HCT116 (cell line): ENCODE data around the gene XKR3. TPM values are rescaled to one million over a fixed set of nuclear protein-coding genes. Genes with fewer than 3 reads are reported as not detected.

Experiments
- ATAC-seq: fragments of 200-7000 bp; cut with Tn5 transposase; 2 replicates; pipeline ENCODE4 v1.9.1; 2020; ENCODE audit warnings: mild to moderate bottlenecking, moderate library complexity
- BruUV-seq: library from RNA; stranded (reverse); fragments of 400-500 nt; replicated peaks from 2 replicates; lab custom pipeline; 2021; lab: Mats Ljungman, UMichigan
- CTCF ChIA-PET: fragments of 300-600 bp; sonication (Branson Sonifier 250); formaldehyde crosslinking; loops from one replicate; lab custom pipeline; 2021; ENCODE audit warnings: antibody characterized with exemption; lab: Charles Lee
- POLR2A ChIA-PET: fragments of 300-600, 350-600 bp; sonication (Branson Sonifier 250); formaldehyde crosslinking; loops from one replicate; lab custom pipeline; 2021; ENCODE audit warnings: antibody characterized with exemption; lab: Charles Lee
- RAD21 ChIA-PET, 2 experiments: fragments of 300-600 bp; sonication (Branson Sonifier 250); formaldehyde crosslinking; loops; one replicate each; lab custom pipeline; 2023; ENCODE audit warnings: low total read pairs in 2 of 2; ENCODE audit not compliant: uncharacterized antibody in 2 of 2, unreplicated experiment in 2 of 2, low non-redundant PET in 1 of 2; lab: Charles Lee
- DNase-seq: peaks from one replicate; pipeline ENCODE4 v3.0.0-alpha.2; 2010; ENCODE audit warnings: low read depth, low spot score
- H2AFZ ChIP-seq: fragments of 200-600 bp; shearing (Covaris generic), sonication (generic); 2 replicates; pipeline ENCODE4 v1.6.1; 2017; ENCODE audit warnings: low read depth, mixed run types, mixed read lengths, antibody characterized with exemption, low read length; ENCODE audit not compliant: poor library complexity, severe bottlenecking
- H3K27ac ChIP-seq: 2 replicates; pipeline ENCODE4 v1.5.1; 2012; ENCODE audit warnings: low read depth, low read length
- H3K27me3 ChIP-seq: fragments of 200-600 bp; sonication (generic); 2 replicates; pipeline ENCODE4 v1.6.1; 2016; ENCODE audit warnings: mixed run types, low read length, mixed read lengths; ENCODE audit not compliant: insufficient read depth
- H3K36me3 ChIP-seq, 2 experiments: fragments of 200-500 bp in 1 of 2; fragments of 200-600 bp in 1 of 2; sonication (Bioruptor generic) in 1 of 2; sonication (generic) in 1 of 2; 2 replicates each; pipeline versions ENCODE4 v1.5.1 to v1.6.1; 2014 to 2016; ENCODE audit warnings: low read length in 2 of 2, inconsistent platforms in 1 of 2, mixed read lengths in 1 of 2, mixed run types in 1 of 2; ENCODE audit not compliant: insufficient read depth in 2 of 2, control insufficient read depth in 1 of 2
- H3K4me1 ChIP-seq, 2 experiments: fragments of 200-600 bp in 1 of 2; sonication (generic) in 1 of 2; 2 replicates each; pipeline versions ENCODE4 v1.5.1 to v1.6.1; 2012 to 2017; ENCODE audit warnings: low read length in 2 of 2, inconsistent platforms in 1 of 2, mild to moderate bottlenecking in 1 of 2, mixed read lengths in 1 of 2, mixed run types in 1 of 2, moderate library complexity in 1 of 2; ENCODE audit not compliant: insufficient read depth in 2 of 2, control insufficient read depth in 1 of 2
- H3K4me2 ChIP-seq: fragments of 200-600 bp; sonication (generic); 2 replicates; pipeline ENCODE4 v1.6.1; 2017; ENCODE audit warnings: mixed run types, low read length, mixed read lengths
- H3K4me3 ChIP-seq, 2 experiments: fragments of 200-600 bp in 1 of 2; sonication (generic) in 1 of 2; replicated peaks in 1 of 2; 2 replicates each; pipeline ENCODE4 v1.5.1; 2011 to 2016; ENCODE audit warnings: low read length in 2 of 2, control low read depth in 1 of 2, low read depth in 1 of 2, mild to moderate bottlenecking in 1 of 2, mixed read lengths in 1 of 2, mixed run types in 1 of 2
- H3K79me2 ChIP-seq: fragments of 200-600 bp; sonication (generic); 2 replicates; pipeline ENCODE4 v1.6.1; 2017; ENCODE audit warnings: mild to moderate bottlenecking, mixed run types, low read length, moderate library complexity, mixed read lengths; ENCODE audit not compliant: insufficient read depth
- H3K9ac ChIP-seq: fragments of 200-600 bp; sonication (generic); 2 replicates; pipeline ENCODE4 v1.6.1; 2016; ENCODE audit warnings: low read length, mixed read lengths
- H3K9me2 ChIP-seq: fragments of 200-600 bp; sonication (generic), shearing (Covaris generic); 2 replicates; pipeline ENCODE4 v1.6.1; 2017; ENCODE audit warnings: mixed run types, mild to moderate bottlenecking, moderate library complexity; ENCODE audit not compliant: insufficient read depth
- H3K9me3 ChIP-seq, 2 experiments: fragments of 200-500 bp in 1 of 2; fragments of 200-600 bp in 1 of 2; sonication (Bioruptor generic) in 1 of 2; sonication (generic) in 1 of 2; 2 replicates each; pipeline ENCODE4 v1.6.1; 2014 to 2017; ENCODE audit warnings: low read length in 2 of 2, mixed read lengths in 2 of 2, inconsistent platforms in 1 of 2, low read depth in 1 of 2, mild to moderate bottlenecking in 1 of 2, mixed run types in 1 of 2, moderate library complexity in 1 of 2; ENCODE audit not compliant: control insufficient read depth in 1 of 2, insufficient read depth in 1 of 2
- H4K20me1 ChIP-seq: fragments of 200-600 bp; sonication (generic), shearing (Covaris generic); 2 replicates; pipeline ENCODE4 v1.6.1; 2017; ENCODE audit warnings: mixed run types, mild to moderate bottlenecking, moderate library complexity; ENCODE audit not compliant: insufficient read depth
- ATF3 ChIP-seq: IDR thresholded peaks from 2 replicates; pipeline ENCODE4 v1.6.1; 2012
- REST ChIP-seq: IDR thresholded peaks from 2 replicates; pipeline ENCODE4 v1.6.1; 2012; ENCODE audit warnings: low read depth
- SIN3A ChIP-seq: IDR thresholded peaks from 2 replicates; pipeline ENCODE4 v1.6.1; 2012; ENCODE audit warnings: low read depth
- TCF7L2 ChIP-seq: IDR thresholded peaks from 2 replicates; pipeline ENCODE4 v1.7.0; 2011; ENCODE audit warnings: borderline replicate concordance, inconsistent platforms; ENCODE audit not compliant: insufficient read depth, insufficient read length; ENCODE audit errors: extremely low read depth
- intact Hi-C: fragments of 100-400 bp; cut with micrococcal nuclease; formaldehyde crosslinking; loops from 2 replicates; pipeline ENCODE4 v1.10.0; 2022
- total RNA-seq: library from RNA; stranded (reverse); gene quantifications from one replicate; pipeline ENCODE4 v1.2.1, GENCODE V29; 2021; ENCODE audit not compliant: unreplicated experiment

The XKR3 gene
- total RNA-seq, 1 experiment from 2014 or later, result not detected

GRCh38 chr22:16828876-16829275, 3.7 kb upstream of the XKR3 start:
- no peak for ATAC-seq

More at GRCh38 chr22:16828876-16829275, 3.7 kb upstream of the XKR3 start:
- DNase-seq, result no peak
- H2AFZ ChIP-seq, result no peak overlapping the region
- intact Hi-C loops, result no loop called here
- H3K27ac ChIP-seq, result no peak overlapping the region
- no peaks in the 10 kb centered on the region for H3K27me3 ChIP-seq
- no TSS peak for BruUV-seq
- no peak overlapping the region for H3K4me2 ChIP-seq
- H3K79me2 ChIP-seq, result no peaks in the 10 kb centered on the region
- no peaks in the 10 kb centered on the region for H3K9me3 ChIP-seq
- H4K20me1 ChIP-seq, result no peaks in the 10 kb centered on the region
- ChIA-PET POLR2A (no interaction called here), RAD21 (no interaction called here), CTCF (no interaction called here)
- TF ChIP-seq TCF7L2 (no peak), REST (no peak), ATF3 (no peak), SIN3A (no peak)
- H3K9ac ChIP-seq, result no peak overlapping the region
- H3K4me1 ChIP-seq, result peaks cover 7 to 8% of the 10 kb centered on the region in 2 experiments; a peak in 3 of 4 replicates
- H3K9me2 ChIP-seq, result no peaks in the 10 kb centered on the region
- no peak overlapping the region for H3K4me3 ChIP-seq
- H3K36me3 ChIP-seq, result no peaks in the 10 kb centered on the region
